Fibroblast of the conjunctiva (primary cell): ENCODE data around the gene EXD3.

Experiments
- DNase-seq: peaks from one replicate; pipeline ENCODE4 v3.0.0-alpha.2; 2010; ENCODE audit warnings: low read depth

Gene EXD3

DNA sequence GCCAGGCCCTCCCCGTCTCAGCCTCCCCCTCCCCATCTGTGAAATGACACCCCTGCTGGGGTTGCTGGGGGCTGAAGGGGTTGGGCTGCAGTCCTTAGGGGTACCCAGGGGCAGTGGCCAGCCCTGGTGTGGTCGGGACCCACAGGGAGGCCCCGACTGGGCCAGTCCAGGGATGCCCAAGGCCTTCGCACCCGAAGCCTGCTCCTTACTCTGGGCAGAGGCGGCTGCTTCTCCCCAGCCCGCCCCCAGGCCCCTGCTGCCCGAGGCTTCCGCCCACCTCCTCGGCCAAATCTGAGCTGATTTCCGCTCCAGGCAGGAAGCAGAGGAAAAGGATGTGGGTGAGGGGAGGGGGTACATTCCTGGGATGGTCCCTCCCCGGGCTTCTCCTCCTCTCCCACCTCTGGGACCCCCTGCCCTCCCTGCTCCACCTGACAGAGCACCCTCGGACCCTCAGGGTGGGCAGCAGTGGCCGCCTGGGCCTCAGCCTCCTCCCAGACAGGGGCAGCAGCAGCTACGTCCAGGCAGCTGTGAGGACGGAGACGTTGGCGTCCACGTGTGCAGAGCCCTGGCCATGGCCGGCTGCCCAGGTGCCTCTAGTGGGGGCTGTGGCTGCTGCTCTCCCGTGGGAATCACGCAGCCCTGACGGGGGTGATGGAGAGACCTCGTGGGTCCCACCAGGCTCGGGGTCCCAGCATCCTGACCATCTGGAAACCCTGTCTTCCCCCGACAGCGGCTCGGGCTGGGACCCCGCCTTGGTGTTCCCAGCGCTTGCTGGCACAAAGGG is 116.7 kb downstream of the EXD3 start:
- no peak for DNase-seq

DNA sequence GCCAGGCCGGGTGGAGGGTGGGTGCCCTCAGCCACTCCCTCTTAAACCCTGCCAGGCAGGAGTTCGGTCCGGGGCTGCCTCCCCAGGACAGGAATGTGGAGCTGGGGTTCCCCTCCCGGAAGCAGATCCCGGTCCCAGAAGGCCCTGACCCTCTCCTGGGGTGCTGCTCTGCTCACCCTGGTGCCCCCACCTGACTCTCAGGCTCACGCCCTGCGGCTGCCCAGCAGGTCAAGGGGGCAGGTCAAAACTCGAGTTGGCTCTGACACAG is 117.2 kb downstream of the EXD3 start:
- no peak for DNase-seq

DNA sequence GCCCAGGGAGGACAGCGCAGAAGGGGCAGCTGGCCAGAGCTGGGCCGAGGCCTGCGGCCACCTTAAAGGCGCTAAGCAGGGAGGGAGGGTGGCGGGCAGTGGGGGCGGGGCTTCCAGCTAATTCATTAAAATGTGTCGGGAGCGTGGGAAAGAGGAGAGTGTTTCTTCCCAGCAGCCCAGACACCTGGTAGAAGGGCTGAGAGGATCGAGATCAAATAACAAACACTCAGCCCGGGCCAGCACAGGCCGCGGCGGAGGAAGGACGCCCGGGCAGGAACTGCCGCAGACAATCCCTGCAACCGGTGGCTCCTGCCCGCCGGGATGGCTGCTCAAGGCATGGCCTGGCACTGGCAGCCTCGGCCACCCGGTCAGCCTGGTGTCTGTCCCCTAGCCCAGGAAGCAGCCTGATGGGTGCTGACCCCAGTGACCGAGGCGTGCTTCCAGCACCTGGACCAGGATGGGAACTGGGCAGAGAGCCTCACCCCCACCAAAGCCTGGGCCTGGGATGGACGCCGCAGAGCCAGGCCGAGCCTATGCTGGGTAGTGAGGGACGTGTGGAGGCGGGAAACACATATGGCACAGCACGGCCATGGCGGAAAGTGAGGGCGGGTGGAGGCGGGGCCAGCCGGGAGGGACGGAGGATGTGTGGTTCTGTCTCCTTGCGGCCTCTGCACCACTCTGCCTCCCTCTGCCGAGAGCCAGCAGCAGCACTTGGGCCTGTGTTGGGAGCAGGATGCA is 117.7 kb downstream of the EXD3 start:
- DNase-seq = no peak

DNA sequence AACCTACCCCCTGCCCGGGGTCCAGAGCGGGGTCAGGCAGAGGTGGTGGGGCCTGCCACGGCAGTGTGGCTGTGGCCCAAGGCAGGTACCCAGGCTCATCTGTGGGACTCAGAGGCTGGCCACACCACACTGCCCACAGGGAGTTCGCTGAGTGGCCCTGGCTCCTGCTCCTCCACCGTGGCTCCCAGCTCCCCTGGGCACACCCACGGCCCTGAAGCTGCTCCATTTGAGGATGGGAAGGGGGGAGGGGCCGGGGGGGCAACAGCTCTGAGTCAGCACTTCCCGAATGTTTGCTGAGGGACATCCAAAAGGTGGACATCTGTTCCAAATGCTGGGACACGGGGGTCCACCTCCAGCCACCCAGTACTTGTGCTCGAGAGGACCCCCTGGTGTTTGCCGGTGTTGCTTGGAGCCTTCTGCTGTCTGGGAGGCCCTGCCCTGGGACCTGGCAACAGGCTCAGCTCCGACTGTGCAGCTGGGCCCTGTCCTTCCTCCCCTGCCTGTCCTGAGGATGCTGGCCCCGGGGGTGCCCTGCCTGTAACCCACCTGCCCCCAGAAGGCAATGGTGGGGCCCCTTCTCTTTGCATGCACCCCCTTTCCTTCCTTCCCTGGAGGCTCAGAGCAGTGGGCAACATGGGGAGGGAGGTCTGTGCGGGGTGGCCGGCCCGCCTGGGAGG is 118.4 kb downstream of the EXD3 start:
- DNase-seq = no peak

DNA sequence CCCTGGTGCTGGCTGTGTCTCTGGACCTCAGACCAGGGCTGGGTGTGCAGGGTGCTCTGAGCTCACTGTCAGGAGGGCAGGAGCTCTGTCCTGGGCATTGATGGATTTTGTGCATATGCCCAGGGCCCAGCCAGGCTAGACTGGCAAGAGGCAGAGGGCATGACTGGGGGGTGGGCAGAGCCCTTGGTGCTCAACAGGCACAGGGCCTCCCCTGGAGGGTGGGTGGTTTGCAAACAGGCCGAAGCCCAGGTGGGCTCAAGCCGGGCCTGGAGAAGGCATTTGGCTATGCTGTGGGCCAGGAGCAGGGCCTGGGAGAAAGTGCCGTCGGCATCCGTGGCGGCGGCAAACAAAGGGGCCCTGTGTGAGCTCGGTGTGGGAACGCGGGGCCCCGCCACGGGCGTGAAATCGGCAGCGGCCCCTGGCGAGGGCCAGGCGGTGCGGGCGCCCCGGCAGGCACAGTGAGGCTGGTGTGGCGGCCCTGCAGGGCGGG is 119.0 kb downstream of the EXD3 start:
- no peak for DNase-seq

DNA sequence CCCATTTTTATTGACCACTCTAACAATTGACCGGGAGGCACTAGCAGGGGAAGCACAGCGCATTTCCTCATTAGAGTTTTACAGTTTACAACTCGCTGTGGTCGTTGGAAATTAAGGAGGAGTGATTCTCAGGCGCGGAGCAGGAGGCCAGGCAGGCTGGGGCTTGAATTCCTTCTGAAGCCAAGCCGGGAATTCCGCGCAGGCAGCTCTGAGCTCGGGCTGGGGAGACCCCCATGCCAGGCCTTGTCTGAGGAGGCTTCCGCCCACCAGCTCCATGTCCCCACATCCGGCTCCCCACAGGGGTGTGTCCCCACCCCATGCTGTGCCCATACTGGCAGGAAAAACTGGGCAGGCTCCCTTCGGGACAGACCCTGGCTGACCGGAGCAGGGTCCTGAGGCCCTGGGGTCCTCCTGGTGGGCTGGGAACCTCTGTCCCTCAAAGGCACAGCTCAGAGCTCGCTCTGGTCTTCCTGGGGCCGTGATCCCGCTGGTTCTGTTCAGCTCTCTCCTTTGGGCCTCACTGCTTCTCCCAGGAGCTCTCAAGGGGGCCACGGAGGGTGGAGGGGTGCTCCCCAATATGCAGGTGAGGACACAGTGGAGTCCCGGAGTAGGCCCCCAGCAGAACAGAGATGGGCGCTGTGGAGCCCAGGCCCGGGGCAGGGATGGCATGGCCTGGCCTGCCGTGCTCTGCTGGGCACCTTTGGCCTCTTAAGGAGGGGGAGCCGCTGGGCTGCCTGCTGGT is 119.6 kb downstream of the EXD3 start:
- DNase-seq = no peak

DNA sequence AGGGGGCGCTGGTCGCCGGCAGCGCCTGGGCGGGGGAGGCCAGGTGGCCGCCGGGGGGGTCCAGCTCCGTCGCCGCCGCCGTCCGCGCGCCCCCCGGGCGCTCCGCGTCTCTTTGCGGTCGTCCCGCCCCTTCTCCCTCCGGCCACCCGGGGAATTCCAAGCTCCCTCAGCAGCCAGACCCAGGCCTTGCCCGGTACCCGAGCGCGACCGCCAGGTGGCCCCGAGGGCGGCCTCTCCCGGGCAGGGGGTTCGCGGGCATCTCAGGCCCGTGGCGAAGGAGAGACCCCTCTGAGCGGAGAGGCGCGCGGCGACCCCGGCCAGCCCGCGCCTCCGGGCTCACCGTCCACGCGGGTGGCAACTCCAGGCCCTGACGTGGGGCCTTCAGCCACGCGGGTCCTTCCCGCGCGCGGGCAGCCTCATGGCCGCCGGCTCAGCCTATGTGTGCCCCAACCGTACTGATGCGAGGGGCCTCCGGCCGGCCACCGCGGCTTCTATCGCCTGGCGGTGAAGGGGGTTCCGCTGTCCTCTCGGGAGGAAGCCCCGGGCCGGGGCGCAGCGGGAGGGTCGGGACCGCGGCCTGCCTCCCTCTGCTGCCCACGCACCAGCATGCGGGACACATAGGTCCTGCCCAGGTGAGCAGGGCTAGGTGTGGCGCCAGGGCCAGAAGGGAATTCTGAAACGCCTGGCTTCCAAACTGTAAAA is 120.4 kb downstream of the EXD3 start:
- no peak for DNase-seq

DNA sequence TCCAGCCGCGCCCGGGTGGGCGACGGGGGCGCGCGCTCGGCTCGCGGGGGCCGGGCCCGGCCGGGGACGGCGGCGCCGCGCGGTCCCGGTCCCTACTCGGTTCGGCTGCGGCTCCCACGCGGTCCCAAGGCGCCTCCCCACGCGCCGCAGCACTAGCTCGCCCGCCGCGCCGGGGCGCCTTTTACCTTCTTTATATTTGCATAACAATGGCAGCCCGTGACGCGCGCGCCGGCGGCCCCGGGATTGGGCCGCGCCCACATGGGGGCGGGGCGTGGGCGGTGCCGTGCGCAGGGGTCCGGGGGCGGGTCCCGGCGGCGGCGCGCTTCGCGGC is 120.9 kb downstream of the EXD3 start, which contains the start of gene NRARP:
NRARP (minus strand) TSS at position 154 of the 331 bp plus-strand sequence. CDS start 343 bp downstream, outside the sequence.
- no peak for DNase-seq

DNA sequence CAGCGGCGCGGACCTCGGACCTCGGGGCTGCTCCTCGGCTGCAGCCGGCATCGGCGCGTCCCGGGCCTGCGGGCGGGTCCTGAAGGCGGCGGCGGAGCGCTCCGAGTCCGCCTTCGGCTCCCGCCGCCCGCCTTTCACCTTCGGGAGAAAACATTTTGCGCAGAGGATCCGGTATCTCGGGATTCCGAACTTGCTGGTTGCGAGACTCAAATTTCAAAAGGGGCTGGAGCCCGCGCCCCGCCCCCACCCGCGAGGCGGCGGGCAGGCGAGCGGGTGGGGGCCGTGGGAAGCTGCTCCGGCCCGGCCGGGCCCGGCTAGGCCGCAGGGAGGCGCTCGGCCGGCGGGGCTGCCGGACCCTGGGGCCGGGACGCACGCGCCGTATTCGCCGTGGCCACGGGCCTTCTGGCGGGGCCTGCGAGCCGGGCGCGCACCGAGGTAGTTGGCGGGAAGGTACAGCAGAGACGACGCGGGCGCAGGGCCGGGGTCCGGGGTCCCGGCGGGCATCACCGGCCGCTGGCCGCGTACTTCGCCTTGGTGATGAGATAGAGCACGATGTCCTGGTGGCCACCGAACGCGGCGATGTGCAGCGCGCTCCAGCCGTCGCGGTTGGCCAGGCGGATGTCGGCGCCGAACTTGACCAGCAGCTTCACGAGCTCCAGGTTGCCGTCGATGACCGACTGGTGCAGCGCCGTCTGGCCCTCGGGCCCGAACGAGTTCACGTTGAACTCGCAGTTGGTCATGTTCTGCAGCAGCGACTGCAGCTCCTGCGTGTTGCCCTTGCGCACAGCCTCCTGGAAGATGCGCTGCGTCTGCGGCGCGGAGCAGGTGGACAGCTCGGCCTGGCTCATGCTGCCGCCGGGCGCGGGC is 121.6 kb downstream of the EXD3 start:
- no peak for DNase-seq

DNA sequence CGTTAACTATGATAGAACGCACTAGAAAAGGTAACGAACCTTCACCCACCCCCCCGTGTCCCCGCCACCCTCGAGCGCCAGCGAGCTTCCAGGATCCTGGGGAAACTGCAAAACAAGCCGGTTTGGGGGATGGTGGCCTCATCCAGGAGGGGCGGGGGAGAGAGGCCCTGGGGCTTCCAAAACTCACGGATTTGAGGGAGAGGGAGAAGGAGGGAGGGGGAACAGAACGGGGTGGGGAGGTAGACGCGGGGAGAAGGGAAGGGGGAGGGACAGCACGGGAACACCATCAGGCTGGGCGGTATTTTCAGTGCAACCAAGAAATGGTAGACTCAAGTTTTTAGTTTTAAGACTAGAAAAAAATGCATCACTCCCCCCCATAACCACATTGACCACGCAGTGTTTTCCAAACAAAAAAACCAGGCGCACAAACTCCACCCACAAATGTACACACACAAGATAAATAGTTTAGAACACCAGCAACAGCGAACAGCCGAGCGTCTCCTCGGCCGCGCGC is 122.3 kb downstream of the EXD3 start:
- DNase-seq = no peak

DNA sequence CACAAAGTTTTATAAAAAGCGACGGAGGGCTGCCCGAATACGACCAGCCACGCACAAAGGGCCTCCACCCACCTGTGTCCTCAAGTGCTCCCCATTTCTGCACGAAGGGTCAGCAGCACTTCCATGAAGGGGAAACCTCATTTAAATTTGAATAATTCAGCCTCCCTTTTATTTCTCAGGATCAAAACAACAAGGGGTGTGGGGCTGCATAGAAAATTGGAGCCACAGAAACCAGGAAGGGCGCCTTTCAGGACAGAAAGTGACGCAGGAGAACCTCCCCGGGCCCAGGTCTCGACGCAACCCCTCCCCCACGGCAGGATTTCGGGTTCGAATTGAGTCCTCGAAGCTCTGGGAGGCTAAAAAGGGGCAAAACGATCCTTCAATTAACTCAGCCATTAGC is 123.0 kb downstream of the EXD3 start:
- no peak for DNase-seq

DNA sequence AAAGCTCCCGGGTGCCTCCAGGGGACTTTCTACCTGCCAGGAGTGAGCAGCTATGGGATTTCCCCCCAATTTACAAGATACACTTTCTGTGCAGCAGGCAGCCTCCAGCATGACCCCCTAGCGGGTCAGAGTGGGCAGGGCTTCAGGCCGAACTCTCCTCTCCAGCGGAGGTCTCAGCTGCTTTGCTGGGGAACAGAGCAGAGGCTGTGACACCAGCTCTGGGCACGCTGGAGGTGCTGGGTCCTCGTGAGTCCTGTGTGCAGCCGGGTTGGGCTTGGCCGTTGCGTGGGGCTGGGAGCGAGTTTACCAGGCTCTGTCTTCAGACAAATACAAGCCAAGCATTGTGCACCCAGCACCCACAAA is 123.8 kb downstream of the EXD3 start:
- no peak for DNase-seq

DNA sequence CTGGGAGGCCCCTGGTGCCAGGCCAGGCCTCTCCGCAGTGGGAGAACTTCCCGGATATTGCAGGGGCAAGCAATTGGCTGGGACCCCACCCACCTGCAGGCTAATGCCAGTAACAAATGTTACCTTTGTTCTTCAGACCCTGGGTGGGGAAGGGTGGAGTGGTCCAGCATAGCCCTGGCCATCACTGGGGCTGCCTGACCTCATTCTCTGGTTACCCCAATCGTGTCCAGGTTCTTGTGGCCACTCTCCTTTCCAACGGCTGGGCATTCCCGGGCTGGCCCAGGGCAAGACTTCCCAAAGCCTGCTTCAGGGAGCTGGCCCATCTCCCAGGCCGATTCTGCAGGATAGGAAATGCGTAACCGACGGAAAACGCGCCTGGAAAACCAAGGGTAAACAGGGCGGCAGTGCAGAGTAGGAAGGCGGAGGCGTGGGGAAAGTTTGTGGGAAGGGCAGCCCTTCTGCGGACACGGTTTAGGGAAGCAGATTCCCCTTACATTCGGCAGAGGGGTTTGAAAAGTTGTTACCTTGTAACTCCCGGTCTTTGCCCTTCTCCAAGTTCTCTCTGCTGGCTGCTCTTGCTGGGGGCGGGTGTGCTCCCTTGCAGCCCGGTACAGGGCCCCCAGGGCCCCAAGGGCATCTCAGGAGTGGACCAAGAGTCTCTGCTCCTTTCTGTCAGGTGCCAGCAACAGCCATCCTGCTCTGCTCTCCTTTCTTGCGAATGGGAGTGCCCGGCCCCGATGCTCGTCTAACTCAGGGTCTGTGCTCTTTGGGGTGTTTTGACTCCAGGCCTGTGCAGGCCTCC is 124.4 kb downstream of the EXD3 start:
- DNase-seq = no peak

DNA sequence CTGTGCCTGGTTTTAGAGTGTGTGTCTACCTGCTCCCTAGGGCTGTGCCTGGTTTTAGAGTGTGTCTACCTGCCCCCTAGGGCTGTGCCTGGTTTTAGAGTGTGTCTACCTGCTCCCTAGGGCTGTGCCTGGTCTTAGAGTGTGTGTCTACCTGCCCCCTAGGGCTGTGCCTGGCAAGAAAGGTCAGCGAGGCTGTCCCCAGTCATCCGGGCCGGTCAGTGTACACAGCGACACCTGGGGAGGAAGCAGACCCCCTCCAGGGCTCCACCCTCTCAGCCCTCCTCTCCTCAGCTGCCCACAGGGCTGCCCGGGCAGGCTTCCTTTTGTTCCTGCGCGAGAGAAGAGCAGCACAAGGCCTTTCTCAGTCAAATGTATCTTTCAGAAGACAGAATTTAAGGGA is 125.0 kb downstream of the EXD3 start:
- no peak for DNase-seq

DNA sequence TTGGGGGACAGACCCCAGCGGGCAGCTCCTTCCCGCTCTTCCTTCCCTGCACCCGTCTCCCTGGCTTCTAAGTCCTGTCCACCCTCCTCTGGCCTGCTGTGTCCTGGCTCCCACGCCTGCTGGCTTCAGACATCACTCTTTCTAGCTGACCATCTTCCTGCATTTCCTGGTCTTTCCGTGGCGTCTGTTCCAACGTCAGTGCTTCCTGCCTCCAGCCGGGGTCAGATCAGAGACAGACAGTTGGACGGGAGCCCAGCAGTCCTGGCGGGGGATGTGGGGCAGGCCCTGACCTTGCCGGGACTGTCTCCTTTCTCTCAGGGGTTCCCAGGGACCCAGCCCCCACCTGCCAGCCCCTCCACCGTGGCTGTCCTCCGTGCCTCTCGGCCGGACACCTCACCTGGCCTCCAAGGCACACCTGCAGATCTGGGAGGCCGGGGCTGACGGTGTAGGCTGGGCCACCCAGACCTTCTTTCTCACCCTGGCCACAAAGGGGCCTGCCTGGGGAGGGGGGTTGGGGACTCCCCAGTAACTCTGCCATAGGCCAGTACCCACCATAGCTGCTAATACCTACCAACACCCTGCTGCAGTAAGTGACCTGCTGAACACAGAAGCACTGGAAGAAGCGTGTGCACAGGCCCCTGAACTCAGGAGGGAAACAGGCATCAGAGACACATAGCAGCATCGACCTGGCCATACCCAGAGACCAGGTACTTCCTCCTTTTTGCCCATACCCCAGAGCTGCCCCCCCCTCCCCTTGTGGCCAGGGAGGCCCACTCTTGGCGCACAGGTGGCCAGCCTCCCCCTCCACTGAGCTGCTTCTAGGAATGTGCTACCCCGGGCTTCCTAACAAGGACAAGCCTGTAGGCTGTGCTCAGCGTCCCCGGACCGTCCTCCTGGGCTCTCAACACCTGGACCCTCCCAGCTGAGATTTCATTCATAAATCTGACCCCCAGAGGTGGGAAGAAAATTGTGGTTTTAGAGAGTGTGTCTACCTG is 126.0 kb downstream of the EXD3 start:
- no peak for DNase-seq

DNA sequence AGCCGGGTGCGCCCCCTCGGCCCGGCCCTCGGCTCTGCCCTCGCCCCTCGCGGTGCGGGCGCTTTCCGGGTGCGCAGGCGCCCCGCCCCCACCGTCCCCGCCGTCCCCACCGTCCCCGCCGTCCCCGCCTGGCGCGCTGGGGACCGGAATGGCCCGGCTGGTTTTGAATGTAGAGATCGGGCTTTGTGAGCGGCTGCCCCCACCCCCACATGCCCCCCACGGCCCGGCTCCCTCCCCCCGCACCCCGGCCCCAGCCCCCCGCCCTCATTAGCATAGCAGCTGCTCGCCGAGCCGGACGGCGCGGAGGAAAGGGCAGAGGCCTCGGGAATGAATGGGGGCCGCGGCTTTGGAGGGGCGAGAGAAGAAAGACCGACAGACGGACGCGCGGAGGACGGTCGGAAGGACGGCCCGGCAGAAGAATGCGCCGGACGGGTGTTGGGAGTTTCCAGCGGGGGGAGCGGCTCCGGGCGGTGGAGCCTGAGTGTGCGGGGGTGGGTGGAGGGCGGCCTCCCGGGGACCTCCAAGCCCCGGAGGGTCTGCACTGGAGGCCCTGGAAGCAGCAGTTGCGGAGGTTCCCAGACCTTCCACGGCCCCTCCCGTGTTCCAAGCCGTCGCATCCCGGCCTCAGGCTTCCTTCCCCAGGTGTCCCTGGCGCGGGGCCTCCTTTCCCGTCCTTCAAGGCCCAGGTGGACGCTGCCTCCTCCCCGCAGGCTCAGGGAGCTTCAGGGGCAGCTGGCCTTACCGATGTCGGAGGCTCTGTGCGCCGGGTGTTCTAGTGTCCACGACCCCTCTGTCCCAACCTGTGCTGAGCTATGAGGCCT is 126.9 kb downstream of the EXD3 start:
- no peak for DNase-seq

DNA sequence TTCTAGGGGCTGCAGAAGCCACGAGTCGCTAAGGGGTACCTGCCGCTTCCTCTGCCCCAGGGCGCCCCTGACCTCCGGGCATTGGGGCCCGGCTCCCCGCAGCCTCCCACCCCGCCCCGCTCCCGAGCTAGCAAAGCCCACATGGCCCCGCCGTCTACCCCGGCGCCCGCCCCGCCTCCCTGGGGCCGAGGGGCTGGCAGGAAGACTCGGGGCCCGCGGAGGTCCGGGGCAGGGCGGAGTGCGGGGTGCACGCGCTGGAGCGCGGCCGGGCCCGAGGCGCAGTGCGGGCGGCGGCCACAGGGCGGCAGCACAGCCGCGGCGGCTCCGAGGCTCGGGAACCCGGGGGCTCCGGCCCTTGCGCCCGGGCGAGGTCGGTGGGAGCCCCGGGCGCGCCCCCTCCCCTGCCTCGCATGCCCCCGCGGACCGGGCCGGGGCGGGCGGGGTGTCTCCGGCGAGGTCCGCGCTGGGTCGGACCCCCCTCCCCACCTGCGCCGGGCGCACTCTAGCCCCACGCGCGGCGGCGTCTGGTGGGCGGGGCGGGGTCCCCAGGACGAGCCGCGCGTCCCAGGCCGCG is 127.6 kb downstream of the EXD3 start:
- no peak for DNase-seq
